Stimulated activated CD4-positive, alpha-beta T cell treated with anti-CD3 and anti-CD28 coated beads, Interleukin-1b, Interleukin-23, amount 100 ng/mL, for 4 hours (primary cell): ENCODE measurements around the gene ITSN1.

Experiments used
- DNase-seq, 2 donors: peaks; one replicate each; pipeline ENCODE4 v3.0.0-alpha.2; 2020; ENCODE audit warnings: low read depth in 2 of 2

The ITSN1 gene

GRCh38 chr21:33836408-33836807 lies 194.1 kb downstream of the ITSN1 start:
- DNase-seq: no peak

DNA sequence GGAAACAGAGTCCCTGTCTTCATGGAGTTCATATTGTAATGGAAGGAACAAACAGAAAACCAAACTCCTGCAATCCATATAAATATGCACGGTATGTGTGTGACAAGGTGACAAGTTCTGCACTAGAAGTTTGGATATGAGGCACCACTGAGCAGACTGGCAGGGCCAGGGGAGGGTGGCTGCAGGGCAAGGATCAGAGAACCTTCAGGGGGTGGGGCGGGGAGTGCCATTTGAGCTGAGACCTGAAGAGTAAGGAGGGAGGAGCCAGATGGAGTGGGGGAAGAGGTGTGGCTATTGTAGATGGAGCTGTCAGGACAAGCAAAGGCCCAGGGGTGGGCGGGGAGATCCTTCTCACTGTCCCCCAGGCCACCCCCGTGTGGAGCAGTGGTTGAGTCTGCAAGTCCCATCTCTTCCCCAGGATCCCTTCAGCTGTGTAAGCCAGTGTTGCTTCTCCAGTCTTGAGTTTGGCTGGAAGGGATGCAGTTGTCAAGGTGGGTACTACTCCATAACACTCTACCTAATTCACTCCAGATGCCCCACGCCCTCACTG lies 196.9 kb downstream of the ITSN1 start:
- DNase-seq: no peak

GRCh38 chr21:33839806-33840205 lies 197.5 kb downstream of the ITSN1 start:
- no peak for DNase-seq

- no peak for DNase-seq
Measured at GRCh38 chr21:33840771-33841170, 198.5 kb downstream of the ITSN1 start.

DNA sequence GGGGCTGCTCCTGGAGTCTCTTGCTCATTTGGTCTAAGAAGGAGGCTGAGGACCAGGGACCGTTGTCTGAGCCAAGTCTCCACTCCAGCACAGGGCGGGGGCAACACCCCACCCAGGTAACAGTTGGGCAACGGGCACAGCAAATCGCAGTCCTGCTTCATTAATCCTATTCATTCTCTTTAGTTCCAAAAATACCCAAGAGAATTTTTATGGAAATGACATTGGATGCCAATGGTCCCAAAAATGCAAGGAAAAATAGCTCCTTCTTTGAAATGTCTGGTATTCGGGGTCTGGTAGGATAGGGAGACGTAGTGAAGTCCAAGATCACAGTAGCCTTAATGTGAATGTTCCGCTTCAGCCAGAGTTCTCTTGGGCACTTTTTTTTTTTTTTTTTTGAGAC lies 199.3 kb downstream of the ITSN1 start:
- DNase-seq: no peak

DNA sequence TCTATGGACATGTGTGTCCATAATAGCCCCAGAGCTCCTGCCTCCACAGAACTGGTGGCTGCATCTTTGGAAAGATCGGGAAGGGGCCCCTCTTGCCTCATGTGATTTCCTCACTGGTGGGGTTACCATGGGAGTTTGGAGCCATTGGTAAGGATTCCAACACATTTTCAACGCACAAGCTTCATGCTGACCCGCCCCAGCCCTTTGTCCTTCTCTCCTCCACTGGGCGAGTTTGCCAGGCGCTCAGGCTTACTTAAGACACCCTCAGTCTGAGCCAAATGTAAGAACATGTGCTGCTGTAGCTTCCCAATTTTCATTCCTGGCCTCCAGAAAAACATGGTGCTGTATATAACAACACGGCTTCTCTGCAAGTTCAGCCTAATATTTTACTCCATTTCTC lies 200.9 kb downstream of the ITSN1 start:
- DNase-seq: no peak

- DNase-seq: no peak
Measured at GRCh38 chr21:33844104-33844889, 202.0 kb downstream of the ITSN1 start.

DNA sequence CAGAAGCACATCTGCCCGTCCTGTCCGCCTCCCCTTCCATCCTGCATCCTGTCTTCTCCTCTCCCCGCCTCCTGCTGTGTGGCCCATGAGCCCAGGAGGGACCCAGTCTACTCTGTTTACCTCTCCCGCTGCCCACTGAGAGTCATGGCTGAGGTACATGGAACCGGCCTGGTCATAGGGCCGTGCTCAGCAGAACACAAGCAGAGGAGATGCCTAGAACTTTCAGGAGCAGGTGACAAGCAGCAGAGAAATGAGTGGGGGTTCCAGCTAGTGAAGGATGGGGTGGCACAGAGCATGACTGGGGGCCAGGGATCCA lies 202.5 kb downstream of the ITSN1 start:
- DNase-seq: no peak

- no peak for DNase-seq
Measured at GRCh38 chr21:33846141-33846540, 203.8 kb downstream of the ITSN1 start.

GRCh38 chr21:33847588-33848248 lies 205.4 kb downstream of the ITSN1 start:
- DNase-seq: no peak

- no peak for DNase-seq
Measured at GRCh38 chr21:33848249-33848953, 206.1 kb downstream of the ITSN1 start.

DNA sequence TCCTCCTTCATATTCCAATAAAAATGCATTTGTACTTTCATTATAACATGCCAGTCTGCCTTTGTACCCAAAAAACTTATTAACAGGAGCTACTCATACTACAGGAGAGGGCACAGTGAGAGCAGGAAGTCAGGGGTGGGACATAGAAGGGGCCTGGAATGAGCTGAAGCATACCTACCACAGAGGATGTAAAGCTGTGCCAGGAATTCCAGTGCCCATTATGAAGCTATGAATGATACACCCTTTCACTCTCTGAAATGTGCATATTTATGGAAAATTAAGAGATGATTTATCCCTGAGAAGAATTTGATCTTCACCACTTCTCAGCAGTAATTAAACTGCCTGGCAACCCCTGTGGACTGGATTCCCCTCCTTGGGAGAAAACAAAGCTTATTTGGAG lies 207.5 kb downstream of the ITSN1 start:
- DNase-seq: no peak

DNA sequence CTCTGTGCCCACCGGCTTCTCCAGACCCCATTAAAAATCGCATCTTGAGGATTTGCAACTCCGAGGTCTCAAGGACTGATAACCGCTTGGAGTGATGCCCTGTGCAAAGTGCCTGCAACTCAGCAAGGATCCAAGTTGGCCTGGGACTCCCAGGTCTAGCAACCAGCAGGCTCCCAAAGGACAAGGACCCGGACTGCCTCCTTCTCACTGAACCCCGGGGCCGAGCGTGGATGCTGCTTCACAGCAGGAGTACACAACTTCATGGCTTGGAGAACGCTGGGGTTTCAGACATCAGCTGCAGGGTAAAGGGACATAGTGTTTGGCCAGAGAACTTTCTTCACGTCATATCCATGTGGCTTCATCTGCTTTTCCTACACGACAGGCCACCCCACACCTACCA lies 208.1 kb downstream of the ITSN1 start:
- DNase-seq: no peak

GRCh38 chr21:33850985-33851384 lies 208.7 kb downstream of the ITSN1 start:
- DNase-seq: no peak

DNA sequence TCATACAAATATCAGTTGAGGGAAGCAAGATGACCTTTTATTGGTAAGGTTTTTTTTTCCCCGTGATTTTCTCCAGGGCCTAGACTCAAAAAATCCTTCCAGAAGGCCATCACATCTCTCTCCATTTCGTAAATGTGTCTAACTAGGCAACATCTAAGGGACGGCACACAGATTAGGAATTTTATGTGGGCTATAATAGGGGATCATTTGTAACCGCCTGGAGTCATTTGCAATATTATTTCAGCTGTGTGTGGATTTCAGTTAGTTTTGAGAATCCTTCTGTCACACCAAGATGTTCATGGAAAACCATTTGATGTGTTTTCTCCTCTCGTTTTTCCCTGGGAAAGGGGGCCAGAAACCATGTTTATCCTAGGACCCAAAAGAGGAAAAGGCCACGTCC lies 210.2 kb downstream of the ITSN1 start:
- DNase-seq: no peak

- DNase-seq: no peak
Measured at GRCh38 chr21:33854604-33855003, 212.3 kb downstream of the ITSN1 start.

GRCh38 chr21:33855190-33855589 lies 212.9 kb downstream of the ITSN1 start:
- DNase-seq: no peak

DNA sequence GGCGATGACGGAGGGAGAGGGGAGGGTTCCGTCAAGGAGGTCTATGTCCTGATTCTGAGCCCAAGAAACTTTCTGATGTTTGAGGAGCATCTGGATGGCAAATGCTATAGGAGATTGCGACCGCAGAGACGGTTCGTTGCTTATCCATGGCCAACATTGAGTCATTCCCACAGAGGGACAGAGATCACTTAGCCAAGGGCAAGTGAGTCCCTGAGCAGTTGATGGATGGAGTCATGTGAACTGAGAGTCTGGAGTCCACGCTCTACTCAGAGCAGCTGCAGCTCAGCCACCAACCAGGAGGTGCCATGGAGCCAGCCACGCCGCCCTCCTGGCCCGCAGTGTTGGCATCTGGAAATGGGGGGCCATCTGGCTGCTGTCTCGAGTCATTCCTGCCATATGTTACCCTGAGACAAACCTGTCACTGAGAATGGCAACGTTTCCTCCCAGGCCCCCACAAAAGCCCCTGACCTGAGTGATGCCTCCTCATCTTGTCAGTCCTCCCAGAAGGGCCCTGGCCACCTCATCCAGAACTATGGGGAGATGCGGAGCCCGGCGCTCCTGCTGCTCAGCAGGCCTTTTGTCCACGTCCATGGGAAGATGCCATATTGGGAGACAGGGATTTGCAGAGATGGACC lies 214.7 kb downstream of the ITSN1 start:
- DNase-seq: no peak

GRCh38 chr21:33857846-33858666 lies 215.8 kb downstream of the ITSN1 start:
- DNase-seq: no peak

GRCh38 chr21:33858667-33859372 lies 216.5 kb downstream of the ITSN1 start:
- DNase-seq: no peak
